H1 (cell line): ENCODE data around the gene ADGRG1. TPM values are rescaled to one million over a fixed set of nuclear protein-coding genes. Genes with fewer than 3 reads are reported as not detected.

Experiments used
- CTCF ChIP-seq, 3 experiments: IDR thresholded peaks; 1 replicate in 2 of 3; 2 replicates in 1 of 3; pipeline versions ENCODE4 v1.5.1 to v1.6.1; 2011; ENCODE audit warnings: low read length in 3 of 3, mild to moderate bottlenecking in 3 of 3, inconsistent platforms in 2 of 3, low read depth in 1 of 3, moderate library complexity in 1 of 3; ENCODE audit not compliant: insufficient read depth in 1 of 3; ENCODE audit errors: control extremely low read depth in 1 of 3
- FOSL1 ChIP-seq: IDR thresholded peaks from 2 replicates; pipeline ENCODE4 v1.6.1; 2011; ENCODE audit warnings: mild to moderate bottlenecking, low read depth, low read length, moderate library complexity; ENCODE audit not compliant: insufficient read depth
- MAFK ChIP-seq: IDR thresholded peaks from 2 replicates; pipeline ENCODE4 v1.6.1; 2012; ENCODE audit warnings: low read depth, mild to moderate bottlenecking, improper control_type of control experiment, low read length
- SP2 ChIP-seq: IDR thresholded peaks from 2 replicates; pipeline ENCODE4 v1.6.1; 2012; ENCODE audit warnings: mild to moderate bottlenecking, low read length, inconsistent platforms
- TAF7 ChIP-seq: optimal IDR thresholded peaks from 2 replicates; pipeline ENCODE3; 2011; ENCODE audit warnings: low read depth, mild to moderate bottlenecking, inconsistent platforms, low read length, moderate library complexity, borderline replicate concordance
- polyA plus RNA-seq, 7 experiments: library from polyadenylated mRNA; depleted of rRNA in 3 of 7; stranded (reverse) in 5 of 7; unstranded in 2 of 7; fragments of >200 nt in 5 of 7; fragments of 200-250 nt in 2 of 7; gene quantifications; 1 replicate in 5 of 7; 2 replicates in 1 of 7; 4 replicates in 1 of 7; pipeline versions ENCODE4 v1.2.1 to v1.2.3, GENCODE V29; 2011 to 2013; ENCODE audit warnings: missing spikeins in 2 of 7, mixed read lengths in 2 of 7
- total RNA-seq: library from RNA; stranded (reverse); fragmentation: NEBNext Ultra II Directional; extraction: Animal tissue kit (Norgen Biotek cat#: 25700); gene quantifications from 2 replicates; pipeline ENCODE4 v1.2.1, GENCODE V29; 2021

Gene ADGRG1
- total and polyA plus RNA-seq, 2 of the 8 experiments (the other 6 are each of a cell fraction or from before 2014, with no cell fraction given), result 1.3 to 2.6 TPM

DNA sequence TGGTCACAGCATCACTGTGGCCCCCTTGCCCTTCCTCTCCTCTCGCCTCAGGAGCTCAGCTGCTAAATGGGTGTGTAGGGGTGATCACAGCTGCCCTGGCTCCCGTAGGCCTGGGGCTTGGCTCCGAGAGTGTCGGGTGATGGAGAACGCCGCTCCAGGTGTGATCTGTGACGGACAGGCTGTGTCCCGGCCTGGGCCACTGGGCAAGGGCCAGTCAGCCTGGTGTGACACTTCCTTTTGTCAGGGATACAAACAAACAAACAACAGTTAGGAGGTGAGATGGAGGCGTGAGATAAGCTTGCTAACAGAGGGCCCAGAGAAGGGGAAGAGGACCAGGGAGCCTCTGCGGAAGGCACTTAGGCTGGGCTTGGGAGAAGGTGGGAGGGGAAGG is 2.0 kb downstream of the ADGRG1 start (continued):
- TF ChIP-seq CTCF (IDR thresholded peaks at IDR 0.05; ENCODE audit: control extremely low read depth in 1 of 3, insufficient read depth in 1 of 3, low read depth in 1 of 3, low read length in 3 of 3) (no peak), SP2 (no peak), MAFK (no peak), FOSL1 (no peak), TAF7 (no peak)
